GM19372 (cell line): ENCODE results near the gene RNF4.
"Not testable (repeated sequence)": the region's sequence is repeated elsewhere in the genome, so short reads cannot be mapped to it uniquely, and the experiment has no call there.

Experiments
- ATAC-seq: cut with Tn5 transposase; IDR thresholded peaks from one replicate; pipeline ENCODE4 v1.9.1; 2021; ENCODE audit warnings: mild to moderate bottlenecking, low read depth, moderate library complexity; ENCODE audit not compliant: unreplicated experiment

The RNF4 gene

GRCh38 chr4:2468456-2469191 lies at the start of gene RNF4:
TSS of gene RNF4 (plus strand) at chr4:2469106. CDS start at chr4:2490494, 21,388 bp downstream.
- ATAC-seq = peak; percentile 79

- ATAC-seq = no peak
Observed at GRCh38 chr4:2419814-2420213, 49.1 kb upstream of the RNF4 start.

- ATAC-seq = no peak
Observed at GRCh38 chr4:2421928-2422327, 47.0 kb upstream of the RNF4 start.

GRCh38 chr4:2423066-2423465 lies 45.8 kb upstream of the RNF4 start:
- ATAC-seq = no peak

GRCh38 chr4:2423695-2424094 lies 45.2 kb upstream of the RNF4 start:
- no peak for ATAC-seq

GRCh38 chr4:2424581-2424980 lies 44.3 kb upstream of the RNF4 start:
- no peak for ATAC-seq

GRCh38 chr4:2425386-2426068 lies 43.4 kb upstream of the RNF4 start:
- no peak for ATAC-seq

GRCh38 chr4:2426069-2426397 lies 42.9 kb upstream of the RNF4 start:
- no peak for ATAC-seq

GRCh38 chr4:2426711-2427275 lies 42.1 kb upstream of the RNF4 start:
- ATAC-seq = no peak

GRCh38 chr4:2427383-2428334 lies 41.2 kb upstream of the RNF4 start:
- ATAC-seq = no peak

- no peak for ATAC-seq
Observed at GRCh38 chr4:2428496-2429213, 40.3 kb upstream of the RNF4 start.

- not testable (repeated sequence) for ATAC-seq
Observed at GRCh38 chr4:2429945-2430757, 38.8 kb upstream of the RNF4 start.

GRCh38 chr4:2432004-2432403 lies 36.9 kb upstream of the RNF4 start:
- no peak for ATAC-seq

- no peak for ATAC-seq
Observed at GRCh38 chr4:2432991-2433530, 35.8 kb upstream of the RNF4 start.

- ATAC-seq = no peak
Observed at GRCh38 chr4:2433609-2434350, 35.1 kb upstream of the RNF4 start.

GRCh38 chr4:2434420-2434819 lies 34.5 kb upstream of the RNF4 start:
- no peak for ATAC-seq

- no peak for ATAC-seq
Observed at GRCh38 chr4:2436301-2436700, 32.6 kb upstream of the RNF4 start.

- no peak for ATAC-seq
Observed at GRCh38 chr4:2436761-2437474, 32.0 kb upstream of the RNF4 start.
